DMS153 treated with DMSO at 0.1 percent for 48 hours (cell line): ENCODE results near the gene PLCB2.

ENCODE experiments used
- DNase-seq: peaks from one replicate; lab custom pipeline; 2025; ENCODE audit not compliant: unreplicated experiment; lab: John Stamatoyannopoulos, UW

Gene PLCB2

GRCh38 chr15:40273428-40273827, 34.3 kb downstream of the PLCB2 start:
- no peak for DNase-seq

GRCh38 chr15:40272485-40273056, 35.2 kb downstream of the PLCB2 start:
- no peak for DNase-seq

- DNase-seq: no peak
Observed at GRCh38 chr15:40271685-40272484, 35.9 kb downstream of the PLCB2 start.

- DNase-seq: no peak
Observed at GRCh38 chr15:40270246-40270995, 37.3 kb downstream of the PLCB2 start.

GRCh38 chr15:40269604-40270003, 38.1 kb downstream of the PLCB2 start:
- no peak for DNase-seq

GRCh38 chr15:40267670-40268069, 40.1 kb downstream of the PLCB2 start:
- DNase-seq: no peak

- no peak for DNase-seq
Observed at GRCh38 chr15:40266828-40267304, 40.9 kb downstream of the PLCB2 start.

GRCh38 chr15:40265875-40266274, 41.9 kb downstream of the PLCB2 start:
- DNase-seq: no peak

- no peak for DNase-seq
Observed at GRCh38 chr15:40265355-40265754, 42.4 kb downstream of the PLCB2 start.

- DNase-seq: no peak
Observed at GRCh38 chr15:40264321-40265153, 43.2 kb downstream of the PLCB2 start.

- no peak for DNase-seq
Observed at GRCh38 chr15:40263024-40263754, 44.5 kb downstream of the PLCB2 start.

- DNase-seq: no peak
Observed at GRCh38 chr15:40259021-40259420, 48.7 kb downstream of the PLCB2 start.

- DNase-seq: no peak
Observed at GRCh38 chr15:40258544-40258943, 49.2 kb downstream of the PLCB2 start.

GRCh38 chr15:40257656-40258450, 49.9 kb downstream of the PLCB2 start:
- DNase-seq: no peak

- no peak for DNase-seq
Observed at GRCh38 chr15:40256638-40257235, 51.0 kb downstream of the PLCB2 start.

GRCh38 chr15:40255033-40255432, 52.7 kb downstream of the PLCB2 start:
- peak; percentile 11 for DNase-seq

GRCh38 chr15:40254452-40254851, 53.3 kb downstream of the PLCB2 start:
- DNase-seq: no peak

- no peak for DNase-seq
Observed at GRCh38 chr15:40253167-40253790, 54.5 kb downstream of the PLCB2 start.
